ENCODE results near the gene COPS7A. TPM values are rescaled to one million over a fixed set of nuclear protein-coding genes. Genes with fewer than 3 reads are reported as not detected.

The COPS7A gene
- total and polyA plus RNA-seq, 9 of the 15 experiments (the other 6 are each of a cell fraction or from before 2014, with no cell fraction given): 12.7 to 36.0 (median 24.3) TPM

- H3K36me3 ChIP-seq (ENCODE audit: control insufficient read depth, insufficient read depth, low read length): peaks cover 34% of the 10 kb centered on the region; the same call in 2 of the 3 replicates
- WGBS (ENCODE audit: insufficient coverage, low coverage, missing lambda C conversion rate): 71% methylated on average over 7 of the region's 8 CpGs
- no peaks in the 10 kb centered on the region for H3K9me3 ChIP-seq (replicated peaks; ENCODE audit: control insufficient read depth, insufficient read depth, low read depth, low read length)
- ChIA-PET POLR2A (no interaction called here), CTCF (ENCODE audit: low intra/inter-chr PET ratio) (no interaction called here)
- no peak for DNase-seq (ENCODE audit: extremely low read depth in 1 of 4, low spot score in 3 of 4)
- H3K4me1 ChIP-seq (replicated peaks in 1 of 2; ENCODE audit: control insufficient read depth in 2 of 2, insufficient read depth in 2 of 2, low read length in 2 of 2): peaks cover 6 to 10% of the 10 kb centered on the region in 2 experiments; a peak in 3 of 5 replicates
- no peak overlapping the region for H3K4me3 ChIP-seq
- intact Hi-C loops (cut with micrococcal nuclease): no loop called here
- no peak for TF ChIP-seq GMEB1 (CRISPR knock-in tag; IDR thresholded peaks at IDR 0.05)
- no peak for TF ChIP-seq TAF9B (IDR thresholded peaks at IDR 0.05; ENCODE audit: partially characterized antibody)
- no peak for TF ChIP-seq ZFPM2 (CRISPR knock-in tag; IDR thresholded peaks at IDR 0.05)
- no peak for TF ChIP-seq BCL6 (CRISPR knock-in tag; IDR thresholded peaks at IDR 0.05)
- no peak for TF ChIP-seq ZNF324 (CRISPR knock-in tag; IDR thresholded peaks at IDR 0.05)
- peaks cover 6% of the 10 kb centered on the region for H3K79me2 ChIP-seq (ENCODE audit: control insufficient read depth, insufficient read depth, low read length)
- no peaks in the 10 kb centered on the region for H3K9me1 ChIP-seq (ENCODE audit: control insufficient read depth, insufficient read depth, low read length)
- no peak overlapping the region for H3K27ac ChIP-seq (ENCODE audit: extremely low read depth, low read depth, low read length)
- no peak overlapping the region for H3K4me2 ChIP-seq (ENCODE audit: insufficient read depth, low read length)
- H3K27me3 ChIP-seq (ENCODE audit: control insufficient read depth in 2 of 2, insufficient read depth in 2 of 2, low read length in 2 of 2): no peaks in the 10 kb centered on the region
- ATAC-seq: no peak
- H4K20me1 ChIP-seq (replicated peaks; ENCODE audit: control insufficient read depth, insufficient read depth, low read length): no peaks in the 10 kb centered on the region
- FAIRE-seq: no peak
- no TSS peak for BruUV-seq (replicated peaks)
- in situ Hi-C loops (cut with MboI): no loop called here
- H3K9ac ChIP-seq (ENCODE audit: insufficient read depth in 1 of 2, low read depth in 2 of 2, low read length in 2 of 2): peak overlapping the region in 1 of 2 experiments; percentile 52; a peak in 1 of 4 replicates
- H2AFZ ChIP-seq (ENCODE audit: low read depth, low read length): no peak overlapping the region
Observed at GRCh38 chr12:6730169-6730568, 6.3 kb downstream of the COPS7A start.

Measured in K562 (cell line).